Measurements from ENCODE around the gene UBAC2. TPM values are rescaled to one million over a fixed set of nuclear protein-coding genes. Genes with fewer than 3 reads are reported as not detected.

UBAC2 gene
- total RNA-seq, 1 experiment from 2014 or later: 45.8 TPM

DNA sequence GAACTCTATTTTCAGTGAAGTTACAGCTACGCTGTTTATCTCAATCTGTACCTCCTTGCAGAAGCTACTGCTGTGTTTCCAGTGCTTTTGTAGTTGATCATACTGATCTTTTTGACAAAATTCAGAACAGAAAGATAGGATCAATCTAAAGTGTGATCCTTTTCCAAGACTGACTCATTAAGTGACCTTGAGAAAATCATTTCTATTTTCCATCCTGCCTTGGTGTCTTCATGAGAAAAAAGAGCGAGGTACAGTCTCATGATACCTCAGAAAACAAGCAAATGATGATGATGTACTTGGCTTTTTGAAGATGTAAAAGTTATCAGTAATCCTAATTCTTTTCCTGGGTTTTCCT, 152.6 kb downstream of the UBAC2 start:
- no peaks in the 10 kb centered on the region for H3K4me1 ChIP-seq (ENCODE audit: insufficient read depth, low read length, poor library complexity, severe bottlenecking)
- intact Hi-C loops (cut with micrococcal nuclease; ENCODE audit: unreplicated experiment): no loop called here
- H3K36me3 ChIP-seq (ENCODE audit: insufficient read depth, low read length, poor library complexity, severe bottlenecking): peaks cover 2% of the 10 kb centered on the region

DNA sequence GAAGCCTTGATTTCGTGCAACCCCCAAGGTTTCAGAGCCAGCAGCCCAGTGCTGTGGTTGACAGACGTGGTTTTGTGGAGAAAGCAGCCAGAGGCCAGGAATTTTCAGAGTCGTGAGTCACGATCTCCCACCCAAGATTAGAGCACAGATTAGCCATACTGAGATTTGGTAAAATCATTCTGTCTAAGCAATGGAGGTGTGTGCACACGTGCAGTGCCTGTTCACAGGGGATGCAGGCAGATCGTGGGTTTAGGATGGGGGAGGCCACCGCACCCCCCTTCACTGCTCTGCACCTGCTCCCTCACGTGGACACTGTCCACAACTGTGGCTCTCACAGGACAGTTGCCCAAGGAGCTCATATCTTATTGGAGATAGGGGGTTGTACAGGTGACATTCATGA, 153.2 kb downstream of the UBAC2 start:
- POLR2A ChIA-PET (ENCODE audit: low non-redundant PET): no interaction called here
- H3K27ac ChIP-seq (ENCODE audit: low read depth, low read length, poor library complexity, severe bottlenecking): no peak overlapping the region
- no peaks in the 10 kb centered on the region for H3K9me3 ChIP-seq (ENCODE audit: low read depth, low read length, poor library complexity, severe bottlenecking)
- H3K36me3 ChIP-seq (ENCODE audit: insufficient read depth, low read length, poor library complexity, severe bottlenecking): peaks cover 2% of the 10 kb centered on the region
- H3K27me3 ChIP-seq (replicated peaks; ENCODE audit: insufficient read depth, low read depth, low read length, poor library complexity): no peaks in the 10 kb centered on the region
- no peak overlapping the region for H3K4me3 ChIP-seq (ENCODE audit: low read depth, low read length, poor library complexity, severe bottlenecking)
- DNase-seq (ENCODE audit: low spot score): no peak
- intact Hi-C loops (cut with micrococcal nuclease; ENCODE audit: unreplicated experiment): no loop called here
- no peaks in the 10 kb centered on the region for H3K4me1 ChIP-seq (ENCODE audit: insufficient read depth, low read length, poor library complexity, severe bottlenecking)
- no TSS peak for BruUV-seq (replicated peaks)
- TF ChIP-seq EZH2 (IDR thresholded peaks at IDR 0.05; ENCODE audit: borderline replicate concordance, low read depth, low read length, poor library complexity, severe bottlenecking) (no peak), CTCF (conservative IDR thresholded peaks at IDR 0.05; ENCODE audit: low read depth, low read length) (no peak)
- CTCF ChIA-PET: no interaction called here

More for the DNA sequence above, 152.6 kb downstream of the UBAC2 start:
- no peak for DNase-seq (ENCODE audit: low spot score)
- Histone ChIP-seq H3K27me3 (replicated peaks; ENCODE audit: insufficient read depth, low read depth, low read length, poor library complexity) (no peaks in the 10 kb centered on the region), H3K4me3 (ENCODE audit: low read depth, low read length, poor library complexity, severe bottlenecking) (no peak overlapping the region), H3K27ac (ENCODE audit: low read depth, low read length, poor library complexity, severe bottlenecking) (no peak overlapping the region), H3K9me3 (ENCODE audit: low read depth, low read length, poor library complexity, severe bottlenecking) (no peaks in the 10 kb centered on the region)
- no TSS peak for BruUV-seq (replicated peaks)
- ChIA-PET POLR2A (ENCODE audit: low non-redundant PET) (no interaction called here), CTCF (no interaction called here)
- TF ChIP-seq EZH2 (IDR thresholded peaks at IDR 0.05; ENCODE audit: borderline replicate concordance, low read depth, low read length, poor library complexity, severe bottlenecking): no peak
- no peak for TF ChIP-seq CTCF (conservative IDR thresholded peaks at IDR 0.05; ENCODE audit: low read depth, low read length)

DNA sequence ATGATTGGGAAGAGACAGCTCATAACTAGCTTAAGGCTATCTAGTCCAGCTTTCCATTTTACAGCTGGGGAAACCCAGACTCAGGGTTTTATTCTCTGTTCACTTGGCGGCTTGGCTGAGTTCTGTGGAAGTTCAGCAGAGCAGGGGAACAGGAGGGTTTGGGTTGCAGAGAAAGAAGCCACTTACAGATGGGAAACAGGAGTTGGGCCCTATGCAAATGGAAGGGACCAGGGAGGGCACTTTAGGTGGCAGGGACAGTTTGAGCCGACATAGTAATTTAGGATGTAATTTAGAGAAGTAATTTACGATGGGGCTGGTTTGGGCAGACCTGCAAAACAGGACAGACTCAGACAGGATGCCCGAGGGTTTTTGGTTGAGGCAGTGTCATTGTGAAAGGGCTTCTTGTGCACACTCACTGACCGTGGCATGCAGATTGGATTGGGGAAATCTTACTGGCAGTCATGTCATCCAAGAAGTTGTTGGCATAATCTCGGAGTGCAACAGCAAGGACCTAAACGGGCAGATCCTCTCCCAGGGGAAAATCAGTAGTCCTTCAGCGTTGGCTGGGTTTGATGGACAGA, 153.8 kb downstream of the UBAC2 start:
- intact Hi-C loops (cut with micrococcal nuclease; ENCODE audit: unreplicated experiment): no loop called here
- CTCF ChIA-PET: no interaction called here
- POLR2A ChIA-PET (ENCODE audit: low non-redundant PET): no interaction called here
- TF ChIP-seq EZH2 (IDR thresholded peaks at IDR 0.05; ENCODE audit: borderline replicate concordance, low read depth, low read length, poor library complexity, severe bottlenecking) (no peak), CTCF (conservative IDR thresholded peaks at IDR 0.05; ENCODE audit: low read depth, low read length) (no peak)
- no peak for DNase-seq (ENCODE audit: low spot score)
- Histone ChIP-seq H3K4me1 (ENCODE audit: insufficient read depth, low read length, poor library complexity, severe bottlenecking) (no peaks in the 10 kb centered on the region), H3K27ac (ENCODE audit: low read depth, low read length, poor library complexity, severe bottlenecking) (no peak overlapping the region), H3K4me3 (ENCODE audit: low read depth, low read length, poor library complexity, severe bottlenecking) (no peak overlapping the region), H3K27me3 (replicated peaks; ENCODE audit: insufficient read depth, low read depth, low read length, poor library complexity) (no peaks in the 10 kb centered on the region), H3K36me3 (ENCODE audit: insufficient read depth, low read length, poor library complexity, severe bottlenecking) (no peaks in the 10 kb centered on the region), H3K9me3 (ENCODE audit: low read depth, low read length, poor library complexity, severe bottlenecking) (no peaks in the 10 kb centered on the region)
- no TSS peak for BruUV-seq (replicated peaks)
